ENCODE results near the gene GSC. TPM values are rescaled to one million over a fixed set of nuclear protein-coding genes. Genes with fewer than 3 reads are reported as not detected.

Gene GSC
- total and polyA plus RNA-seq, 2 donors (not counting 3 experiments of a cell fraction or from before 2014, with no cell fraction given), result not detected

DNA sequence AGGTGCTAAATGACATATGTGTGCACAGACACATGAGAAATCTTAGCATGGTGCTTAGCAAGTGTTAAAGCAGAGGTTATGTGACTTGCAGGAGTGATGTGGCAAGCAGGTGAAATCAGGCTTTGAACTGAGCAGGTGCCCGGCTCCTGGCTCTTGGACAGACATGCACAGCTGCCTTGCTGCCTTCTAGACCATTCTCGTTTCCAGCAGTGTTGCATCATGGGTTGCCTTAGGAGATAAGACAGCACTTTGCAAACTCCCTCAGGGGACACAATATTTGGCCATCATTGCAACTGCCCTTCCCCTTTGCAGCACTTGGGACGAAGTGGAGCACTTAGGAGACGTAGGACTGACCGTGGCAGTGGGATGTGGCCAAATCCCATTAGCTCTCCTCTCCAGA, 17.2 kb upstream of the GSC start:
- no peak overlapping the region for H3K4me3 ChIP-seq (replicated peaks in 1 of 3; ENCODE audit: insufficient read depth in 1 of 3, low read depth in 1 of 3, low read length in 3 of 3)
- H3K4me2 ChIP-seq (ENCODE audit: insufficient read depth, low read length), result no peak overlapping the region
- DNase-seq (ENCODE audit: low read depth, low spot score) (no peak), FAIRE-seq (no peak)
- no peak overlapping the region for H3K27ac ChIP-seq (ENCODE audit: insufficient read depth, low read depth, low read length)
- TF ChIP-seq POLR2AphosphoS5 (IDR thresholded peaks at IDR 0.05; ENCODE audit: insufficient read depth, low read depth, low read length) (no peak), GATA2 (IDR thresholded peaks at IDR 0.05; ENCODE audit: insufficient read depth, insufficient read length, low read depth, low read length) (no peak), EZH2 (IDR thresholded peaks at IDR 0.05; ENCODE audit: borderline replicate concordance, low read depth, low read length, severe bottlenecking) (no peak), POLR2A (IDR thresholded peaks at IDR 0.05; ENCODE audit: low read depth, low read length) (no peak), JUN (IDR thresholded peaks at IDR 0.05; ENCODE audit: borderline replicate concordance, insufficient read depth, insufficient read length, low read depth) (no peak)
- TF ChIP-seq, protein P1, sequence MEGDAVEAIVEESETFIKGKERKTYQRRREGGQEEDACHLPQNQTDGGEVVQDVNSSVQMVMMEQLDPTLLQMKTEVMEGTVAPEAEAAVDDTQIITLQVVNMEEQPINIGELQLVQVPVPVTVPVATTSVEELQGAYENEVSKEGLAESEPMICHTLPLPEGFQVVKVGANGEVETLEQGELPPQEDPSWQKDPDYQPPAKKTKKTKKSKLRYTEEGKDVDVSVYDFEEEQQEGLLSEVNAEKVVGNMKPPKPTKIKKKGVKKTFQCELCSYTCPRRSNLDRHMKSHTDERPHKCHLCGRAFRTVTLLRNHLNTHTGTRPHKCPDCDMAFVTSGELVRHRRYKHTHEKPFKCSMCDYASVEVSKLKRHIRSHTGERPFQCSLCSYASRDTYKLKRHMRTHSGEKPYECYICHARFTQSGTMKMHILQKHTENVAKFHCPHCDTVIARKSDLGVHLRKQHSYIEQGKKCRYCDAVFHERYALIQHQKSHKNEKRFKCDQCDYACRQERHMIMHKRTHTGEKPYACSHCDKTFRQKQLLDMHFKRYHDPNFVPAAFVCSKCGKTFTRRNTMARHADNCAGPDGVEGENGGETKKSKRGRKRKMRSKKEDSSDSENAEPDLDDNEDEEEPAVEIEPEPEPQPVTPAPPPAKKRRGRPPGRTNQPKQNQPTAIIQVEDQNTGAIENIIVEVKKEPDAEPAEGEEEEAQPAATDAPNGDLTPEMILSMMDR (IDR thresholded peaks at IDR 0.05; ENCODE audit: extremely low read depth in 1 of 2, insufficient read depth in 1 of 2, low read depth in 1 of 2, low read length in 2 of 2), result no peak
- TF ChIP-seq, protein P2, sequence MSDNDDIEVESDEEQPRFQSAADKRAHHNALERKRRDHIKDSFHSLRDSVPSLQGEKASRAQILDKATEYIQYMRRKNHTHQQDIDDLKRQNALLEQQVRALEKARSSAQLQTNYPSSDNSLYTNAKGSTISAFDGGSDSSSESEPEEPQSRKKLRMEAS (IDR thresholded peaks at IDR 0.05; ENCODE audit: insufficient read depth, insufficient read length), result no peak
- no peaks in the 10 kb centered on the region for H4K20me1 ChIP-seq (replicated peaks; ENCODE audit: control insufficient read depth, extremely low read depth, insufficient read depth, low read length)
- no peaks in the 10 kb centered on the region for H3K9me1 ChIP-seq (replicated peaks; ENCODE audit: control insufficient read depth, extremely low read depth, insufficient read depth, low read length)
- intact Hi-C loops (cut with micrococcal nuclease), result no loop called here
- no peak overlapping the region for H3K9ac ChIP-seq (replicated peaks; ENCODE audit: extremely low read depth, insufficient read depth, low read length)
- no peaks in the 10 kb centered on the region for H3K79me2 ChIP-seq (ENCODE audit: control insufficient read depth, insufficient read depth, low read length)
- no peaks in the 10 kb centered on the region for H3K36me3 ChIP-seq (ENCODE audit: control insufficient read depth in 2 of 2, extremely low read depth in 1 of 2, insufficient read depth in 2 of 2, low read length in 2 of 2)
- ChIA-PET CTCF (no interaction called here), POLR2A (no interaction called here)
- no peaks in the 10 kb centered on the region for H3K4me1 ChIP-seq (ENCODE audit: control insufficient read depth, extremely low read depth, insufficient read depth, low read length)
- no peak overlapping the region for H2AFZ ChIP-seq (ENCODE audit: low read depth, low read length)
- H3K27me3 ChIP-seq (ENCODE audit: control insufficient read depth in 2 of 2, insufficient read depth in 2 of 2, low read length in 2 of 2), result no peaks in the 10 kb centered on the region
- no TSS peak for BruUV-seq (replicated peaks)
- dilution Hi-C loops (cut with MboI; ENCODE audit: extremely low pct_ligation_motif_present, low sequenced_read_pairs), result no loop called here
- H3K9me3 ChIP-seq (replicated peaks; ENCODE audit: control insufficient read depth, insufficient read depth, low read length), result no peaks in the 10 kb centered on the region

Measured in endothelial cell of umbilical vein (primary cell).